ENCODE measurements around the gene RAB3IL1. TPM values are rescaled to one million over a fixed set of nuclear protein-coding genes. Genes with fewer than 3 reads are reported as not detected.

The RAB3IL1 gene
- total RNA-seq, 1 donor from 2014 or later = not detected

GRCh38 chr11:61854206-61854895 is 63.0 kb downstream of the RAB3IL1 start:
- Mint-ChIP-seq H3K9me3 (no peaks in the 10 kb centered on the region), H3K4me3 (ENCODE audit: low read depth) (no peak overlapping the region), H3K27me3 (ENCODE audit: low read depth) (no peaks in the 10 kb centered on the region), H3K4me1 (ENCODE audit: low read depth) (no peaks in the 10 kb centered on the region), H3K36me3 (ENCODE audit: low read depth) (peaks cover 66% of the 10 kb centered on the region), H3K27ac (no peak overlapping the region)
- DNase-seq (ENCODE audit: low spot score) = no peak
- intact Hi-C loops (cut with micrococcal nuclease) = no loop called here

DNA sequence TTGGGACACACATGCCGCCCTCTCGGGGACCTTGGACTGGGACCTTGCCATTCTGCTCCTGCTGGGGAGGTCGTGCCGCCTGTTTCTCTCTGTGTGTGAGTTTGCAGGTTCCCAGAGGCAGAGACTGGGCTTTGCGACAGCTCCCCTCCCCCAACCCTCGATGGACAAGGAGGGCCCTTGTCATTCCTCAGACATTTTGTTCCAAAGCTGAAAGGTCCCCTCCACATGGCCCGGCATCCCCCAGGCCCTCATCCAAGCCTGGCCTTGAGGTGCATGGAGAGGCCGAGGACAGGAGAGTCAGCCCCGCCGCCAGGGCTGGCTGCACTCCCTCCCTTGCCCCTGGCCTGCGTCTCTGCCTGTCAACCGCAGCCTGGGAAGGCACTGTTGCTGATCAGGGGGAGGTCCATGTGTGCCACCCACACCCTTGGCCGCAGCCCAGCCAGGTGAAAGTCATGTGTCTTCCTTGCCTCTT is 63.6 kb downstream of the RAB3IL1 start:
- Mint-ChIP-seq H3K27me3 (ENCODE audit: low read depth) (no peaks in the 10 kb centered on the region), H3K36me3 (ENCODE audit: low read depth) (peaks cover 64% of the 10 kb centered on the region), H3K27ac (no peak overlapping the region), H3K4me3 (ENCODE audit: low read depth) (no peak overlapping the region), H3K9me3 (no peaks in the 10 kb centered on the region), H3K4me1 (ENCODE audit: low read depth) (no peaks in the 10 kb centered on the region)
- DNase-seq (ENCODE audit: low spot score) = no peak
- intact Hi-C loops (cut with micrococcal nuclease) = no loop called here

- Mint-ChIP-seq H3K27me3 (ENCODE audit: low read depth) (no peaks in the 10 kb centered on the region), H3K4me1 (ENCODE audit: low read depth) (no peaks in the 10 kb centered on the region), H3K36me3 (ENCODE audit: low read depth) (peaks cover 73% of the 10 kb centered on the region), H3K4me3 (ENCODE audit: low read depth) (no peak overlapping the region), H3K27ac (peak overlapping the region; percentile 22), H3K9me3 (no peaks in the 10 kb centered on the region)
- DNase-seq (ENCODE audit: low spot score) = no peak
- intact Hi-C loops (cut with micrococcal nuclease) = no loop called here
These were observed 65.5 kb downstream of the RAB3IL1 start for GRCh38 chr11:61851900-61852295.

DNA sequence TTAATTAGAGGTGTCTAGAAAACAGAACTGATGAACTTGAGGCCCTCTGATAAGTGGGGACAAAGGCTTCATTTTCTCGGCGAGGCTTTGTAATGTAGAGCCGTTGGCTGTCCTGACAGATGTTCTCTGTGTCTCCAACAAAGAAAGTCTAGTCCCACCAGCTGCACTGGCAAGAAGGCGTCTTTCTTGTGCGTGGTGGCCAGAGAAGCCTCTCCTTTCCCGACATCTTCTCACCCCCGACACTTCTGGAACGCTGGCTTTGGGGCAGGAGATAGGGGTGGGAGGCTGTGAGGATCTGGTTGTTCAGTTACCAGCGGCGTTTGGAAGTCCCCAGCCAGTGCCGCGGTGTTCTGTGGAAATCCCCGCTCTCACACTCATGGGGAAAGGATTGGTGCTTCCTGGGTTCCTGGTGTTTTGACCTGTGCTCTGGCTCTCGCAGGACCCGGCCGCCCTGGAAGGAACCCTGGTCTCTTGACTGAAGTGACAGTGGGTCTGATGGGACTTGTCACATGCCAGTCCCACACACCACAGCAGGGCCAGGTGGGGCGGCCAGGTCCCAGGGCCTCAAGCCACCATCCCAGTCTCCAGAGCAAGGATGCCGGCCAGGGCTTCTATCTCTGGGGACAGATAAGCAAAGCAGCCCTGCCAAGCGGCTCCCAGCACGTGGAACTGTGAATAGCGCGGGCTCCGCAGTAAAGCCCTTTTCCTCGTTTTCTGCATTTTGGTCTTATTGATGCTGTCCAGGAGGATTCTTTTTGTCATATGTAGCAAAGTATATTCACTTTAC is 66.1 kb downstream of the RAB3IL1 start:
- Mint-ChIP-seq H3K4me3 (ENCODE audit: low read depth) (no peak overlapping the region), H3K27ac (peak overlapping the region; percentile 22), H3K27me3 (ENCODE audit: low read depth) (no peaks in the 10 kb centered on the region), H3K4me1 (ENCODE audit: low read depth) (no peaks in the 10 kb centered on the region), H3K36me3 (ENCODE audit: low read depth) (peaks cover 74% of the 10 kb centered on the region), H3K9me3 (no peaks in the 10 kb centered on the region)
- intact Hi-C loops (cut with micrococcal nuclease) = no loop called here
- DNase-seq (ENCODE audit: low spot score) = no peak

- peaks cover 77% of the 10 kb centered on the region for H3K36me3 Mint-ChIP-seq (ENCODE audit: low read depth)
- no peaks in the 10 kb centered on the region for H3K9me3 Mint-ChIP-seq
- H3K27me3 Mint-ChIP-seq (ENCODE audit: low read depth) = no peaks in the 10 kb centered on the region
- no peak overlapping the region for H3K4me3 Mint-ChIP-seq (ENCODE audit: low read depth)
- DNase-seq (ENCODE audit: low spot score) = no peak
- intact Hi-C loops (cut with micrococcal nuclease) = no loop called here
- peaks cover 2% of the 10 kb centered on the region for H3K4me1 Mint-ChIP-seq (ENCODE audit: low read depth)
- H3K27ac Mint-ChIP-seq = no peak overlapping the region
These were observed 66.7 kb downstream of the RAB3IL1 start for GRCh38 chr11:61850687-61851086.

DNA sequence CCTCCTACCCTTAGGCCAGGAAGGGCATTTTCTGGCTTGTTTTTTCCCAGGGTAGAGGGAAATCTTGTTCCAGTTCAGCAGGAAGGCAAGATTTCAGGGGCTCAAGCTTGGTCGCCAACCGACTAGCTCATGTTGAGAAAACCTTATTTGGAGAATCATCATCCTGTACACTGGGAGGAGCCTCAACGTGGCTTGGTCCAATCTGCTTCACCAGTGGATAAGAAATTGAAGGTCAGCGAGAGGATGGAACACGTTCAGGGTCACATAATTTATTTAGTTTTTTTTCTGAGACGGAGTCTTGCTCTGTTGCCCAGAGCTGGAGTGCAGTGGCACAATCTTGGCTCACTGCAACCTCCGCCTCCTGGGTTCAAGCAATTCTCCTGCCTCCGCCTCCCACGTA is 68.7 kb downstream of the RAB3IL1 start:
- H3K27ac Mint-ChIP-seq = peak overlapping the region; percentile 33
- peaks cover 76% of the 10 kb centered on the region for H3K36me3 Mint-ChIP-seq (ENCODE audit: low read depth)
- H3K27me3 Mint-ChIP-seq (ENCODE audit: low read depth) = no peaks in the 10 kb centered on the region
- H3K4me1 Mint-ChIP-seq (ENCODE audit: low read depth) = peaks cover 2% of the 10 kb centered on the region
- no peak overlapping the region for H3K4me3 Mint-ChIP-seq (ENCODE audit: low read depth)
- DNase-seq (ENCODE audit: low spot score) = no peak
- intact Hi-C loops (cut with micrococcal nuclease) = no loop called here
- no peaks in the 10 kb centered on the region for H3K9me3 Mint-ChIP-seq

DNA sequence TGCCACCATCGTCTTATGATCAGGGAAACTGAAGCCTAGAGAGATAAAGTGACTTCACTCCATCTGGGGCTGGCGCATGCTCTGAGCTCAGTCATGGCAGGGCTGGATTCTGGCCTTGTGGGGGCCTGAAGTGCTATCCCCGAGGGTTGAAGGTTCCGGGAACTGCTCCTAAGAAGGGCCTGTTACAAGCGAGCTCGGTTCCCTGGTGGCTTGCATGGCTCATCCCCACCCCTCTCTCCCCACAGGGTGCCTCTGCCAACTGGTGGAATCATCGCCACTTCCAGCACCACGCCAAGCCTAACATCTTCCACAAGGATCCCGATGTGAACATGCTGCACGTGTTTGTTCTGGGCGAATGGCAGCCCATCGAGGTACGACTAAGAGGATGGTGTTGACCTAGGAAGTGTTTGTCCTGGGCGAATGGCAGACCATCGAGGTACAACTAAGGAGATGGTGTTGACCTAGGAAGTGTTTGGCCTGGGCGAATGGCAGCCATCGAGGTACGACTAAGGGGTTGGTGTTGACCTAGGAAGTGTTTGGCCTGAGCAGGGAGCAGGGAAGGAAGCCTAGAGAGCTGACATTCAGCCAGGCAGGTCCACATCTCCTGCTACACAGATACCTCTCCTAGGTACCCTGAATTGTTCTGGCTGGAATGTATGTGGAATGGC is 69.3 kb downstream of the RAB3IL1 start:
- intact Hi-C loops (cut with micrococcal nuclease) = no loop called here
- no peaks in the 10 kb centered on the region for H3K9me3 Mint-ChIP-seq
- H3K27ac Mint-ChIP-seq = peak overlapping the region; percentile 55
- DNase-seq (ENCODE audit: low spot score) = no peak
- H3K27me3 Mint-ChIP-seq (ENCODE audit: low read depth) = no peaks in the 10 kb centered on the region
- peaks cover 74% of the 10 kb centered on the region for H3K36me3 Mint-ChIP-seq (ENCODE audit: low read depth)
- peaks cover 2% of the 10 kb centered on the region for H3K4me1 Mint-ChIP-seq (ENCODE audit: low read depth)
- H3K4me3 Mint-ChIP-seq (ENCODE audit: low read depth) = no peak overlapping the region

Other genes with a start within 250 kb of the RAB3IL1 start
- 0.07 TPM in 2 replicates for gene DAGLA, start 237.2 kb downstream of the RAB3IL1 start, total RNA-seq
- 1.8 and 2.6 TPM in 2 replicates for gene MYRF, start 164.9 kb downstream of the RAB3IL1 start, total RNA-seq
- gene TMEM258, start 125.0 kb downstream of the RAB3IL1 start, total RNA-seq = 187 and 192 TPM in 2 replicates
- 130 and 131 TPM in 2 replicates for gene FEN1, start 124.7 kb downstream of the RAB3IL1 start, total RNA-seq
- 114 and 116 TPM in 2 replicates for gene FADS1, start 100.6 kb downstream of the RAB3IL1 start, total RNA-seq
- gene FADS2, start 89.3 kb downstream of the RAB3IL1 start, total RNA-seq = 366 and 381 TPM in 2 replicates
- 22.1 and 24.1 TPM in 2 replicates for gene FADS3, start 26.0 kb downstream of the RAB3IL1 start, total RNA-seq
- gene BEST1, start 32.8 kb upstream of the RAB3IL1 start, total RNA-seq = 0.09 TPM in 1 of 2 replicates, not detected in the other
- 568 and 585 TPM in 2 replicates for gene FTH1, start 50.1 kb upstream of the RAB3IL1 start, total RNA-seq
- 105 and 108 TPM in 2 replicates for gene INCENP, start 206.4 kb upstream of the RAB3IL1 start, total RNA-seq

Measured in activated T-helper 2 cell treated with anti-CD3 and anti-CD28 coated beads, Interferon-gamma antibody, Interleukin-2, Interleukin-4, amounts not matched to agents 10 μg/mL and 5 μg/mL and 100 μg/mL, durations not matched to agents 14 hours and 24 hours and 36 hours (primary cell).